ENCODE results near the gene PDIA4.

PDIA4 gene

GRCh38 chr7:148967602-148968001, 60.7 kb downstream of the PDIA4 start:
- DNase-seq (ENCODE audit: low read depth in 2 of 2): no peak

GRCh38 chr7:148967032-148967372, 61.3 kb downstream of the PDIA4 start:
- no peak for DNase-seq (ENCODE audit: low read depth in 2 of 2)

GRCh38 chr7:148964483-148965267, 63.6 kb downstream of the PDIA4 start:
- DNase-seq (ENCODE audit: low read depth in 2 of 2): no peak

GRCh38 chr7:148963583-148964482, 64.5 kb downstream of the PDIA4 start:
- DNase-seq (ENCODE audit: low read depth in 2 of 2): no peak

GRCh38 chr7:148962823-148963582, 65.3 kb downstream of the PDIA4 start:
- DNase-seq (ENCODE audit: low read depth in 2 of 2): peak in 1 of 2 donors; percentile 37

GRCh38 chr7:148962440-148962822, 65.9 kb downstream of the PDIA4 start:
- no peak for DNase-seq (ENCODE audit: low read depth in 2 of 2)

- no peak for DNase-seq (ENCODE audit: low read depth in 2 of 2)
Measured at GRCh38 chr7:148959726-148960125, 68.6 kb downstream of the PDIA4 start.

GRCh38 chr7:148958061-148958460, 70.2 kb downstream of the PDIA4 start:
- DNase-seq (ENCODE audit: low read depth in 2 of 2): no peak

GRCh38 chr7:148954766-148955165, 73.5 kb downstream of the PDIA4 start:
- no peak for DNase-seq (ENCODE audit: low read depth in 2 of 2)

GRCh38 chr7:148953676-148954075, 74.6 kb downstream of the PDIA4 start:
- DNase-seq (ENCODE audit: low read depth in 2 of 2): no peak

Data from stimulated activated CD8-positive, alpha-beta memory T cell treated with anti-CD3 and anti-CD28 coated beads, Interleukin-2, amount 100 ng/mL, for 1 hour (primary cell).